ENCODE measurements around the gene INHBA.

DNA sequence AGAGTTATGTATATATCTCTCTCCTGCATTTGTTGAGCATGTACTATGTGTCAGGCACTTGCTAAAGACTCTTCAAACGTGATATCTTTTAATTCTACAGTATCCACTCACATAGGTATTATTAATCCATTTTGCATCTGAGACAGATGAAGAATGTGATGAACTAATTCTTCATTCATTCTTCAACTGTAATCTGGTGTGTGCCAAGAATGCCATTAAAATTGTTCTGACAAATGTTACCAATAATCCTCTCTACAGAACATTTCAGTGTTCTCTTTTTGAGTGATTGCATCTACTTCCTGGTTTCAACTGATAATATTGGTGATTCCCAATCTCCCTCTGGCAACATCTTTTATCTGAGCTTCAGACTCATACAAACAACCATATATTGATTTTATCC lies 18.0 kb upstream of the INHBA start:
- TF ChIP-seq, protein P1, sequence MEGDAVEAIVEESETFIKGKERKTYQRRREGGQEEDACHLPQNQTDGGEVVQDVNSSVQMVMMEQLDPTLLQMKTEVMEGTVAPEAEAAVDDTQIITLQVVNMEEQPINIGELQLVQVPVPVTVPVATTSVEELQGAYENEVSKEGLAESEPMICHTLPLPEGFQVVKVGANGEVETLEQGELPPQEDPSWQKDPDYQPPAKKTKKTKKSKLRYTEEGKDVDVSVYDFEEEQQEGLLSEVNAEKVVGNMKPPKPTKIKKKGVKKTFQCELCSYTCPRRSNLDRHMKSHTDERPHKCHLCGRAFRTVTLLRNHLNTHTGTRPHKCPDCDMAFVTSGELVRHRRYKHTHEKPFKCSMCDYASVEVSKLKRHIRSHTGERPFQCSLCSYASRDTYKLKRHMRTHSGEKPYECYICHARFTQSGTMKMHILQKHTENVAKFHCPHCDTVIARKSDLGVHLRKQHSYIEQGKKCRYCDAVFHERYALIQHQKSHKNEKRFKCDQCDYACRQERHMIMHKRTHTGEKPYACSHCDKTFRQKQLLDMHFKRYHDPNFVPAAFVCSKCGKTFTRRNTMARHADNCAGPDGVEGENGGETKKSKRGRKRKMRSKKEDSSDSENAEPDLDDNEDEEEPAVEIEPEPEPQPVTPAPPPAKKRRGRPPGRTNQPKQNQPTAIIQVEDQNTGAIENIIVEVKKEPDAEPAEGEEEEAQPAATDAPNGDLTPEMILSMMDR (optimal IDR thresholded peaks at IDR 0.05 in 1 of 3, IDR thresholded peaks at IDR 0.05 in 1 of 3, conservative IDR thresholded peaks at IDR 0.05 in 1 of 3; ENCODE audit: extremely low read depth in 1 of 3, insufficient read depth in 2 of 3, low read length in 3 of 3), result no peak
- no peak for TF ChIP-seq EZH2 (IDR thresholded peaks at IDR 0.05; ENCODE audit: low read length)

Data from keratinocyte (primary cell).